ENCODE measurements around the gene PRSS36.
A peak's percentile ranks its signal among the peaks of the same experiment; 100 is the strongest.
"Not testable (repeated sequence)": the region's sequence is repeated elsewhere in the genome, so short reads cannot be mapped to it uniquely, and the experiment has no call there.

The PRSS36 gene

DNA sequence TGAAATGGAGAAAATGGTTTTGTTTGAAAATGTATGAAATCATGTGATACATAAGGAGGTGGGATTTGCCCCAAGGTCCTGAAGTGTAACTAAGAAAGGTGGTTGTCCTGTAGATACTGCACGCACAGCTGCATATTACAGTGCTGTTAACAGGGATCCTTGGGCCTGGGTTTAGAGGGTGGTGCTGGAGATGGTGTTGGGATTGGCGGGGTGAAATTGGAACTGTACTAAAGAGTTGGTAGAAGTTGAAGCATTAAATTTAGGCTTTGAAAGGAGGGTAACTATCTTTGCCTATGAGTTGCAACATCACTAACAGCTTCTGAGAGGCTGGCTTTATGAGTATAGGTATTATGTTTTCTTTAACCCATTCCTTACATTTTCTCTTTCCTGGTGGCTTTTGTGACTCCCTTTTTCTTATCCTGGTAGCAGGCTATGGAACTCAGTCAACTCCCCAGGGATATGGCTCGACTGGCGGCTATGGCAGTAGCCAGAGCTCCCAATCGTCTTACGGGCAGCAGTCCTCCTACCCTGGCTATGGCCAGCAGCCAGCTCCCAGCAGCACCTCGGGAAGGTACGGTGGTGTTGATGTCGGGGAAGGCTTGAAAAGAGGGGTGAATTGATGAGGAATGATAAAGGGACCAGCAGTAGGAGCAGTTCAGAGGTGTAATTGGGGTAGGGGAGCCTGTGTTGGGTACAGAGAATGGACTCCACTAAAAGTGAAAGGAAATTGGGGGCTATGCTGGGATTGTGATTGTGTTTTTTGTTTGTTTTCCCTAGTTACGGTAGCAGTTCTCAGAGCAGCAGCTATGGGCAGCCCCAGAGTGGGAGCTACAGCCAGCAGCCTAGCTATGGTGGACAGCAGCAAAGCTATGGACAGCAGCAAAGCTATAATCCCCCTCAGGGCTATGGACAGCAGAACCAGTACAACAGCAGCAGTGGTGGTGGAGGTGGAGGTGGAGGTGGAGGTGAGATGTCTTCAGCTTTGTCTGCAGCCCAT lies 33.9 kb upstream of the PRSS36 start:
- DNase-seq = no peak

DNA sequence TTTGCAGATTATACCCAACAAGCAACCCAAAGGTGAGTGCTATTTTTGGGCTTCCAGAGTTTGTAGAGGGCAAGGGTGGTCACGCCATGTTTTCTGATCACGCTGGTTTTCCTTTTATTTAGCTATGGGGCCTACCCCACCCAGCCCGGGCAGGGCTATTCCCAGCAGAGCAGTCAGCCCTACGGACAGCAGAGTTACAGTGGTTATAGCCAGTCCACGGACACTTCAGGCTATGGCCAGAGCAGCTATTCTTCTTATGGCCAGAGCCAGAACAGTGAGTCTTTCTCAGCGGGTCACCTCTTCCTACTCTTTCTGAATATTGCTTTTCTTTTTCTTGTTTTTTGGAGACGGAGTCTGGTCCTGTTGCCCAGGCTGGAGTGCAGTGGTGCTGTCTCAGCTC lies 32.5 kb upstream of the PRSS36 start:
- DNase-seq = no peak

DNA sequence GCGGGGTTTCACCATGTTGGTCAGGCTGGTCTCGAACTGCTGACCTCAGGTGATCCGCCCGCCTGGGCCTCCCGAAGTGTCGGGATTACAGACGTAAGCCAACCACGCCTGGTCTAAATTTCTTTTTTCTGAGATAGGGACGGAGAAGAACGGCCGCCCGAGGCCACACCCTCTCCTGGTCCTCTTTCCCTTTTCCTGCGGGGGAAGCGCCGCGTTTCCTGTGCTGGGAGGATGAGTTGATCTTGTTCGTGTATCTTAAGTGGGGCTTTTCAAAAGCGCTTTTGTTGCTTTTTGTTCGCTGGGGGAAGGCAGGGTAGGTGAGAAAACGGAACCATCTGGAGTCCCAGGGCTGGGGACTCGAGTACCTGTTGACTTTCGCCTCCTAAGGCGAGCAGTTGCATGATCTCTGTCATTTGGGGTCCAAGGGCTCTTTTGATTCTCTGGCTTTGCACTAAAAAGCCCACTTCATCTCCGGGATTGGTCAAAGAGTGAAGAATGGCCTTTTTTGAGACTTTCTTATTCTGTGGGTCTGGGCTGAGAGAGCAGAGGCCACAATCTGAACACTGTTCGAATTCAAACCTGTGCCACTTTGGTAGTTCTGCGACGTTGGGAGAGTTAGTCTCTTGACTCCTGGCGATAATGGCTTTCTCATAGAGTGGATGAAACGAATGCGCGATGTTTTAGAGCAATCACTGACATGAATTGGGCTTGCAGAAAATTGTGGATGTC lies 31.4 kb upstream of the PRSS36 start:
- peak; percentile 40 for DNase-seq

DNA sequence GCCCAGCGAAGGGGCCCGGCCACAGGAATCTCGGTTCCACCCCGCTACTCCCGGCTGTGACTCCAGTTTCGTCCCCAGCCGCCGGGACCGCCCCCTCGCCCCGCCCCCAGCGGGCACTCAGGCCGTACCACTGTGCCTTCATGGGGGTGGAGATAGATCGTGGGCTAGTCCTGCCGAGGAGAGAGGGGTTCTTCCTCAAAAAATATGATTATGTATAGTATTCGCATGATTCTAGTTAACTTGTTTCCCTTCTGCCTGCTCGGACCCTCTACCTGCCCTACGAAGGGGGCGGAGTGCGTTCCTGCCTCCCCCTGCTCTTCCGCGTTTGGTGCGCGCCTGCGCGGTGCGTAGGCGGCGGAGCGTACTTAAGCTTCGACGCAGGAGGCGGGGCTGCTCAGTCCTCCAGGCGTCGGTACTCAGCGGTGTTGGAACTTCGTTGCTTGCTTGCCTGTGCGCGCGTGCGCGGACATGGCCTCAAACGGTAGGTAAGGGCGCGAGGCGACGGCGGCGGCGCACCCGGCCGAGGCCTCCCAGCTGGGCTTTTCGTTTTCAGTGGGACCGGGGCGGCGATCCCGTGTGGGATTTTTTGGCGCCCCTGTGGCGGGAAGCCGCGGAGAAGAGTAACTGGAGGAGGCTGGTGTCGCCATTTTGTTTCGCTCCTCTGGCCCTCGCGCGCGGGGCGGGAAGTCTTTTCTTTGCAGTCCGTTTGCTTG lies 30.0 kb upstream of the PRSS36 start, which contains the start of gene FUS:
TSS of gene FUS (plus strand) at position 393 of the 713 bp plus-strand sequence. CDS start at position 469, 76 bp downstream.
- peak; percentile 96 for DNase-seq

DNA sequence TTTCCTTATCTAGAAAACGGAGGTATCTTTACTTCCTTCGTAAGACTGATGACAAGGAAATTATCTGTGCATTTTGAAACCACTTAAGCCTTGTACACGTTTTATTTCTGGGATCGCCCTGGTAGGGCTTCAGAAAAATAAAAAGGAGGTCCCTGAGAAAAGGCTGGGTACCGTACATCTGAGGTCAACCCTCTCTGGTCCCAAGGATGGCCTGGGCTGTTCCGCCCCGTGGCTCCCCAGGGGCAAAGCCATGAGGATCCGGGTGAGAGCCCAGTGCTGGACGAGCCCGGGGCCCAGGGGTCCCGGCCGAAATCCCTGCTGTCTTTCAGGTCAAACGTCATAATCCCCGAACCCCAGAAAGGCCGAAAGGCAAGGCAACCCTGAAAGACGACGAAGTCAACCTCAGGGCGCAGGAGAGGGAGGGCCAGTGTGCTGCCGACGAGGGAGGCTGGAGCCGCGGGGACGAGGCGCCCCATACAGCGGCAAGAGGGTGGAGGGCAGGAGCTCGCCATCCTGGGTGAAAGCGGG lies 29.4 kb upstream of the PRSS36 start:
- DNase-seq = no peak

DNA sequence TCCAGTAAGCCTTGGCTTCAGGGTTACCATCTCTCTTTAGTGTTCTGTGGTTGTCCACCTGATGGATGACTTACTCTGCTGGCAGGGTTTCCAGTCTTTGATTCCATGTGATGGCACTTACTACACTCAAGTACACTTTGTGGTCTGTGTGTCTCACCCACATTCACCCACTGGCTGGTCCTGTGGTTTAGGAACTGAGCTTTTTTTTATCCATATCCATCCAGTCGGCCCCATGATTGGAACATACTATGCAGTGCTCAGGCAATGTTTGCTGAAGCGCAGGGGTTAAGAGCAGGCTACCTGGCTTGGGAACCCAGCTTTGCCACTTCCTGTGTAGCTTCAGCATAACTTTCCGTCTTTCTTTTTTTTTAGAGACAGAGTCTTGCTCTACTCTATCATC lies 27.3 kb upstream of the PRSS36 start:
- no peak for DNase-seq

DNA sequence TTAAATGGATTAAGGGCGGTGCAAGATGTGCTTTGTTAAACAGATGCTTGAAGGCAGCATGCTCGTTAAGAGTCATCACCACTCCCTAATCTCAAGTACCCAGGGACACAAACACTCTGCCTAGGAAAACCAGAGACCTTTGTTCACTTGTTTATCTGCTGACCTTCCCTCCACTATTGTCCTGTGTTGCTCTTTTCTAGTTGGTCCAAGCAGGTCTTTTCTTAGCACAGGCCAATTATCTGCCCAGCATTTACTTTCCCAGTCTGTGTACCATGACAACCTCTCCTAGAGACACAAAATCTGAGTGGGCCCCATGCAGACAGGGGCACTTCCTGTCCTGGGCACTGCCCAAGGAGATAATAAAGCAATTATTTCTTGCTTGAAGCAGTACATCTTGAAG lies 20.2 kb upstream of the PRSS36 start:
- DNase-seq = peak; percentile 7

GRCh38 chr16:31168848-31169247 lies 19.0 kb upstream of the PRSS36 start:
- DNase-seq = no peak

GRCh38 chr16:31167315-31167714 lies 17.4 kb upstream of the PRSS36 start:
- no peak for DNase-seq

- DNase-seq = no peak
Measured at GRCh38 chr16:31157136-31157535, 7.3 kb upstream of the PRSS36 start.

DNA sequence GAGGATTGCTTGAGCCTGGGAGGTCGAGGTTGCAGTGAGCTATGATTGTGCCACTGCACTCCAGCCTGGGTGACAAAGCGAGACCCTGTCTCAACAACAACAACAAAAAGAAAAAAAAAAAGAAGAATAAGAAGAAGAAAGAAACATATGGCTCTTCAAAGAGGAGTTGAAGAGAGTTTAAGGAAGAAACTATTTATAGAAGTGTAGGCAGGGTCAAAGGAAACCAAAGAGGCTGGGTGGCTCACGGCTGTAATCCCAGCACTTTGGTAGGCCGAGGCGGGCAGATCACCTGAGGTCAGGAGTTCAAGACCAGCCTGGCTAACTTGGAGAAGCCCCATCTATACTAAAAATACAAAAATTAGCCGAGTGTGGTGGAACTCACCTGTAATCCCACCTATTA lies 1.1 kb upstream of the PRSS36 start:
- not testable (repeated sequence) for DNase-seq

GRCh38 chr16:31149332-31149731 lies 534 bp downstream of the PRSS36 start:
- DNase-seq = no peak

DNA sequence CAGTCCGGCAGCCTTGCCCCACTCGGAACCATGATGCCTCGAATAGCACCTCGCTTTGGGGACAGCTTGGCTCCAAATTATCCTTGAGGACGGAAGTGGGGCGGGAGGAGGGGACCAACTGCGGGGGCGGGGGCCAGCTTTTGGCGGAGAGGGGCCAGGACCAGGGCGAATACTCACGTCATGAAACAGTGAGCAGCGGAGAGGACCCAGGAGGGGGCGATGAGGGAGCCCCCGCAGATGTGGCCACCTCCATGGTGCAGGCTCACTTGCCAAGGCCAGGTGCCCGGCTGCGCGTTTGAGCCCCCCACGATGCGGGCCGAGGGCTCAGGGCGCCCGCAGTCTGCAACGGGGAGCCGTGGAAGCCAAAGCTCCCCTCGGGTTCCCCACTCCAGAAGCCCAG lies 970 bp downstream of the PRSS36 start:
- no peak for DNase-seq

- DNase-seq = no peak
Measured at GRCh38 chr16:31148281-31148728, 1.6 kb downstream of the PRSS36 start.

DNA sequence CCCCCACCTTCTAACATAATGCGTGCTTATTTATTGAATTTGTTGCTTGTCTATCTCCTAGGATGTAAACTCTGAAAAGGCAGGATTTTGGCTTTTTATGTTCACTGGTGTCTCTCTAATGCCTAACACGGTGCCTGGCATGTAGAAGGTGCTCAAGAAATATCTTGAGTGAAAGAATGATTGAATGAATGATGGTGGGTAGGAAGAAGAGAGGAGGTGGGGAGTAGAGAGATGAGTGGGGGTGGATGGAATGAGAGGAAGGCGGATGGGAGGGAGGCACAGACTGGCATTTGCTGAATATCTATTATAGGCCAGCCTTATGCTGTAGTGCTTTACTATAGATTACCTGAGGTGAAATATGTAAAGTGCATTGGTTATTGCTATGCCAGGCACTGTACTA lies 2.3 kb downstream of the PRSS36 start:
- DNase-seq = no peak

DNA sequence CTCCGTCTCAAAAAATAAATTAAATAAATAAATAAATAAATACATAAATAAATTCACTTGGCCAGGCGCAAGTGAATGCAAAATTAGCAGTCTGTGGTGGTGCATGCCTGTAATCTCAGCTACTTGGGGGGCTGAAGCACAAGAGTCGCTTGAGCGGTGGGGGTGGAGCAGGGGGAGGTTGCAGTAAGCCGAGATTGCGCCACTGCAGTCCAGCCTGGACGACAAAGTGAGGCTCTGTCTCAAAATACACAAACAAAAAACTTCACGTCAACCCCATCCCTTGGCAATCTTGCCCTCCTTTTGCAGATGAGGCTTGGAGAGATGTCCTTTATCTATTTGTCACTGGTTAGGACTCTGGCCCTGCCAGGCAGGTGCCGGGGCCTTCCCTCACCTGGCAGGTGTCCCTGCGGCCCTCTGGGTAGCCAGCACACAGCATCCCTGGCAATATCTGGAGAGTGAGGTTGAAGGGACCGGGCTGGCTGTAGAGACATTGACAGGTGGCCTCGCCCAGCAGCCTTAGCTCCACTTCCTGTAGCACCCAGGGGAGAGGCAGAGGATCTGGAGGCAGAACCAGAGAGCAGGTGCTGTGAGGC lies 4.4 kb downstream of the PRSS36 start:
- peak; percentile 17 for DNase-seq

- DNase-seq = not testable (repeated sequence)
Measured at GRCh38 chr16:31144418-31144817, 5.4 kb downstream of the PRSS36 start.

DNA sequence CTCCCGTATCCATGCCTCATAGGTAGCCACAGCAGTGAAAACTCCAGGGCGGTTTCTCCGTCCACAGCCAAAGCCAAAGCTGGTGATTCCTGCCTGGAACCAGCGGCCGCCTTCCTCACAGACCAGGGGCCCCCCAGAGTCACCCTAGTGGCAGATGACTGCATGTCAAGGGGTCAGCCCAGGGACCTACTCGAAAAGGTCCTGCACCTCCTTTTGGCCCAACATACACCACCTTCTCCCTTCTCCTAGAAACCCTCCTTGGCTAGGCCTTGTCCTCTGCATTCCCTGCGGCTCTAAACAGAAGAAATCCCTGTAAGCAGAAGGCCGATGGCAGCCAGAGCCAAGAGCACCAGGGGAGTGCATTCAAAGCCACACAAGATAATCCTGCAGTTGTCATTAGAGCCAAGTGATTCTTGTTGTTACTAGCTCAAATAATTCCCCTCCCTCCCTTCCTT lies 6.1 kb downstream of the PRSS36 start:
- DNase-seq = no peak

DNA sequence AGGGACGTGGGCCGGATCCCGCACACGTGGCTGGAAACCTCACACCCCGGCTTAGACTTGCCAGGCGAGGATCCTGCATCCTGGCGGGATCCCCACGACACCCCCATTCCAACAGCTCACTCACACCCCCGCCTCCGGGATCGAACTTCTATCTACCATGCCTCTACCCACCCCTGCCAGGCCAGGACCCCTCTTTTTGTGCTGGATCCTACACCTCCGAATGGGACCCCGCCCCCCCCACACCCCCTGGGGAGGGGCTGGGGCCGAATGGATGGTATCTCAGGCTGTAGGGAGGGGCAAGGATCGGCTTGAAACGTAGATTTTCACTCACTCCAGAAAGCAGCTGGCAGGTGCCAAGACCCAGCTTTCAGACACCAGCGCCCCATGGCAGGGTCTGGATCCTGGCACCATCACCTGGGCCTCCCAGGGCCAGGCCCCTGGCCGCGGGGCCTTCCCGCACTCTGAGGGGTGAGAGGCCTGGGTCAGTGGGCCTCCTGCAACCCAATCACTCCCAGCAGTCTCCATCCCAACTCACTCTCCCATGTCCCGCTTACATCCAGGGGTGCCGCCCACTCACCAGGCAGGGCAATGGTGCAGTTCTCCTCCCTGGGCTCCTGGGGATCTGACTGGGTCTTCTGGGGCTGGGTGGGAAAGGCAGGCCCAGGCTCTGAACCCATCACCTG lies 6.7 kb downstream of the PRSS36 start:
- DNase-seq = no peak

DNA sequence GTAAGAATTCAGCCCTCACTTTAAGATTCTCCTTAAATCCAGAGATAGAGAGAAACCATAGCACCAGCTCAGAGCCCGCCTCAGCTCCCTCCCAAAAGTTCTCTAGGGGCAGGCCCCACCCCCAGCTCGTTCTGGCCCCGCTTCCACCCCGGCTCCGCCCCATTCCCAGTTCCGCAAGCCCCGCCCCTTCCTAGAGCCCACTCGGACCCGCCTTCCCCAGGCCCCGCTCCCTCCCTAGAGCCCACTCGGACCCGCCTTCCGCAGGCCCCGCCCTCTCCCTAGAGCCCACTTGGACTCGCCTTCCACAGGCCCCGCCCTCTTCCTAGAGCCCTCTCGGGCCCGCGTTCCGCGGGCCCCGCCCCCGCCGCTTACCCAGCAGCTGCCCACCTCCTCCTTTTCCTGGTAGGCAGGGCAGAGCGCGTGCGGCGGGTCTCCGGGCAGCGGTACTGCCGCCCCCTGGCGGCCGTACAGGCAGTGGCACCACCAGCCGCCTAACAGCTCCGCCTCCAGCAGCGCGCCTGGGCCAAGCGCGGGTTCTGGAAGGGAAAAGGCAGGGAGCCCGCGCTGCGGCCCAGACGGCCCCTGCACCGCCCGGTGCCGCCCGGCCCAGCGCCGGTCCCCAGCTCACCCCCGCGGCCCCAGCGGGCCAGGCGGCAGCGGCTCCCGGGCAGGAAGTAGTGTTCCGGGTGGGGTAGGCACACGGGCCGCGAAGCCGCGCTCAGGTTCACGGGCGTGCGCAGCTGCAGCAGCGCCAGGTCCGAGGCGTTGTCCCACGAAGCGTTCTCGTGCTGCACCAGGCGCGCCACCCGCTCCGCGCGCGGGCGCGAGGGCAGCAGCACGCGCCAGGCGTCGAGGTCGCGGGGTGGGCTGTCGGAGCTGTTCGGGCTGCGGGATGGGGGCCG lies 7.5 kb downstream of the PRSS36 start:
- peak; percentile 100 for DNase-seq

Measured in NCI-H345 (cell line).